PC-3 (cell line): ENCODE data around the gene CXorf58. TPM values are rescaled to one million over a fixed set of nuclear protein-coding genes. Genes with fewer than 3 reads are reported as not detected.

Experiments used
- ATAC-seq: fragments of 200-7000 bp; cut with Tn5 transposase; 2 replicates; pipeline ENCODE4 v1.9.1; 2020; ENCODE audit warnings: mild to moderate bottlenecking, moderate library complexity
- BruUV-seq: library from RNA; stranded (reverse); fragments of 400-500 nt; replicated peaks from 2 replicates; lab custom pipeline; 2021; lab: Mats Ljungman, UMichigan
- CTCF ChIA-PET: fragments of 300-600 bp; sonication (Branson Sonifier 250); formaldehyde crosslinking; loops from one replicate; lab custom pipeline; 2022; ENCODE audit warnings: antibody characterized with exemption; lab: Charles Lee
- POLR2A ChIA-PET: fragments of 300-600 bp; sonication (Branson Sonifier 250); formaldehyde crosslinking; loops from one replicate; lab custom pipeline; 2022; ENCODE audit warnings: antibody characterized with exemption; ENCODE audit not compliant: unreplicated experiment; lab: Charles Lee
- DNase-seq: peaks from one replicate; pipeline ENCODE4 v3.0.0-alpha.2; 2015
- H2AFZ ChIP-seq: fragments of 300-600 bp; sonication (generic); 2 replicates; pipeline ENCODE4 v1.6.0; 2016; ENCODE audit warnings: antibody characterized with exemption, low read length
- H3F3A ChIP-seq: fragments of 300-600 bp; sonication (generic); one replicate; pipeline ENCODE4 v1.6.0; 2017; ENCODE audit warnings: antibody characterized with exemption, low read length, control low read depth, mild to moderate bottlenecking; ENCODE audit not compliant: unreplicated experiment
- H3K27ac ChIP-seq: fragments of 300-600 bp; sonication (generic); 2 replicates; pipeline ENCODE4 v1.5.1; 2016; ENCODE audit warnings: mild to moderate bottlenecking, low read length
- H3K27me3 ChIP-seq: fragments of 300-600 bp; sonication (generic); 2 replicates; pipeline ENCODE4 v1.6.1; 2016; ENCODE audit warnings: low read length, mixed read lengths
- H3K36me3 ChIP-seq: fragments of 300-600 bp; sonication (generic); 2 replicates; pipeline ENCODE4 v1.6.1; 2016; ENCODE audit warnings: low read depth, mixed run types, low read length, mixed read lengths
- H3K4me1 ChIP-seq: fragments of 300-600 bp; sonication (generic); 2 replicates; pipeline ENCODE4 v1.5.1; 2016; ENCODE audit warnings: low read length; ENCODE audit not compliant: insufficient read depth
- H3K4me2 ChIP-seq: fragments of 300-600 bp; sonication (generic); 2 replicates; pipeline ENCODE4 v1.6.0; 2016; ENCODE audit warnings: low read length
- H3K4me3 ChIP-seq: fragments of 300-600 bp; sonication (generic); 2 replicates; pipeline ENCODE4 v1.5.1; 2016; ENCODE audit warnings: mild to moderate bottlenecking, low read length, mixed read lengths
- H3K79me2 ChIP-seq: fragments of 300-600 bp; sonication (generic); 2 replicates; pipeline ENCODE4 v1.6.1; 2017; ENCODE audit warnings: low read length, mixed read lengths
- H3K9ac ChIP-seq: fragments of 300-600 bp; sonication (generic); 2 replicates; pipeline ENCODE4 v1.6.0; 2016; ENCODE audit warnings: mild to moderate bottlenecking, low read length
- H3K9me2 ChIP-seq: fragments of 300-600 bp; sonication (generic); replicated peaks from 2 replicates; pipeline ENCODE4 v1.6.1; 2016; ENCODE audit warnings: mixed run types, low read length, mixed read lengths
- H3K9me3 ChIP-seq: fragments of 300-600 bp; sonication (generic); 2 replicates; pipeline ENCODE4 v1.6.1; 2016; ENCODE audit warnings: low read length, mixed read lengths
- H4K20me1 ChIP-seq: fragments of 300-600 bp; sonication (generic); 2 replicates; pipeline ENCODE4 v1.6.1; 2016; ENCODE audit warnings: low read length, mixed read lengths
- CTCF ChIP-seq: fragments of 300-600 bp; sonication (generic); conservative IDR thresholded peaks from 2 replicates; pipeline ENCODE4 v1.5.1; 2017; ENCODE audit warnings: antibody characterized with exemption, low read depth, mild to moderate bottlenecking, low read length
- EZH2 ChIP-seq: fragments of 300-600 bp; sonication (generic); IDR thresholded peaks from one replicate; pipeline ENCODE4 v1.6.1; 2017; ENCODE audit warnings: antibody characterized with exemption, mild to moderate bottlenecking, low read length; ENCODE audit not compliant: unreplicated experiment
- EZH2phosphoT487 ChIP-seq: fragments of 300-600 bp; sonication (generic); IDR thresholded peaks from 2 replicates; pipeline ENCODE4 v1.6.1; 2018; ENCODE audit warnings: mild to moderate bottlenecking, antibody characterized with exemption, low read length, borderline replicate concordance
- intact Hi-C: fragments of 100-400 bp; cut with micrococcal nuclease; formaldehyde crosslinking; loops from 2 replicates; pipeline ENCODE4 v1.9.0; 2023
- total RNA-seq: library from RNA; depleted of rRNA; stranded (reverse); fragments of >200 nt; gene quantifications from 2 replicates; pipeline ENCODE4 v1.2.3, GENCODE V29; 2014

CXorf58 gene
- total RNA-seq, 1 experiment from 2014 or later = not detected

DNA sequence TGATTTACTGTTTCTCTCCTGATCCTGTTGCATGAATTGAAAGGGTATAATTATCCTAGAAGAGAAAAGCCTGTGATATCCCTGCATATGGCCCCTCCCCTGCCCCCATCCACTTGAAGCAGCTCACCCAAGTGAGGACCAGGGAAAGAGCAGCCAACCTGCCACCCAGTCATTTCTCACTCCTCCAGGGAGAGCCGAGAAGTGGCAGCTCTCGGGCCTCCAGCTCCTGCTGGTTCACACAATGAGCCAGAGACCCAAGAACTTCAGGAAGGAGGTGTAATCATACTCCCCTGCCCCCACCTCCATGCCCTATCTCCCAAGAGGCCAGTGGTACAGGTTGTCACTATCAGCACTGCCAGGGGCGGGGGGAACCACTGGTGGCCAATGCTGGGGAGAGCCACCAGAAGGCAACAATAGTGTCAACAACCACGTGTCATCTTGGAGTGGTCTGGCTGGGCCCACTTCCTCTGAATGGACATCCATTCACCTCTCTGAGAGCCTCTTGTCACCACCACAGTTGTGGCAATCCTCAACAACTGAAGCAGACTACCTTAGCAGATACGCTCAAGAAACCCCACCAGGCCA is 43.0 kb upstream of the CXorf58 start:
- H2AFZ ChIP-seq = no peak overlapping the region
- H4K20me1 ChIP-seq = no peaks in the 10 kb centered on the region
- H3K4me2 ChIP-seq = no peak overlapping the region
- H3K4me1 ChIP-seq = no peaks in the 10 kb centered on the region
- TF ChIP-seq EZH2 (no peak), CTCF (no peak), EZH2phosphoT487 (no peak)
- no peaks in the 10 kb centered on the region for H3K79me2 ChIP-seq
- intact Hi-C loops = no loop called here
- no peak for DNase-seq
- no TSS peak for BruUV-seq
- no peak overlapping the region for H3K9ac ChIP-seq
- no peaks in the 10 kb centered on the region for H3F3A ChIP-seq
- ChIA-PET CTCF (no interaction called here), POLR2A (no interaction called here)
- no peaks in the 10 kb centered on the region for H3K27me3 ChIP-seq
- no peaks in the 10 kb centered on the region; the same call in 1 of the 2 replicates for H3K36me3 ChIP-seq
- no peak overlapping the region for H3K27ac ChIP-seq
- H3K4me3 ChIP-seq = no peak overlapping the region
- no peak for ATAC-seq
- no peaks in the 10 kb centered on the region for H3K9me2 ChIP-seq
- H3K9me3 ChIP-seq = no peaks in the 10 kb centered on the region

- Histone ChIP-seq H3K4me2 (no peak overlapping the region), H3K79me2 (no peaks in the 10 kb centered on the region), H3K36me3 (no peaks in the 10 kb centered on the region; the same call in 1 of the 2 replicates), H2AFZ (no peak overlapping the region), H3K9me2 (no peaks in the 10 kb centered on the region), H3K4me1 (no peaks in the 10 kb centered on the region), H3F3A (no peaks in the 10 kb centered on the region), H3K9me3 (no peaks in the 10 kb centered on the region), H4K20me1 (no peaks in the 10 kb centered on the region), H3K27ac (no peak overlapping the region), H3K27me3 (no peaks in the 10 kb centered on the region), H3K4me3 (no peak overlapping the region), H3K9ac (no peak overlapping the region)
- ATAC-seq (no peak), DNase-seq (no peak)
- TF ChIP-seq EZH2phosphoT487 = no peak
- TF ChIP-seq CTCF = no peak
- no peak for TF ChIP-seq EZH2
- no TSS peak for BruUV-seq
- ChIA-PET CTCF (no interaction called here), POLR2A (no interaction called here)
- intact Hi-C loops = no loop called here
These were observed 37.8 kb upstream of the CXorf58 start for GRCh38 chrX:23870041-23870440.

- intact Hi-C loops = no loop called here
- Histone ChIP-seq H3K36me3 (no peaks in the 10 kb centered on the region), H3K4me3 (no peak overlapping the region), H3K27ac (no peak overlapping the region), H2AFZ (no peak overlapping the region), H4K20me1 (no peaks in the 10 kb centered on the region), H3F3A (no peaks in the 10 kb centered on the region), H3K4me2 (no peak overlapping the region), H3K9ac (no peak overlapping the region), H3K9me3 (no peaks in the 10 kb centered on the region), H3K9me2 (no peaks in the 10 kb centered on the region), H3K79me2 (no peaks in the 10 kb centered on the region), H3K27me3 (no peaks in the 10 kb centered on the region), H3K4me1 (no peaks in the 10 kb centered on the region)
- ChIA-PET POLR2A (no interaction called here), CTCF (no interaction called here)
- BruUV-seq = no TSS peak
- DNase-seq (no peak), ATAC-seq (no peak)
- TF ChIP-seq EZH2phosphoT487 = no peak
- no peak for TF ChIP-seq EZH2
- no peak for TF ChIP-seq CTCF
These were observed 35.8 kb upstream of the CXorf58 start for GRCh38 chrX:23871905-23872546.
